ENCODE results near the gene DAZAP1. TPM values are rescaled to one million over a fixed set of nuclear protein-coding genes. Genes with fewer than 3 reads are reported as not detected.
A peak's percentile ranks its signal among the peaks of the same experiment; 100 is the strongest.

DAZAP1 gene
- total RNA-seq, 1 experiment from 2014 or later, result 177 TPM

GRCh38 chr19:1440418-1440801 lies 33.0 kb downstream of the DAZAP1 start:
- Histone ChIP-seq H2AFZ (ENCODE audit: low read length) (no peak overlapping the region), H3K4me2 (ENCODE audit: low read length) (peak overlapping the region; percentile 95), H3K27me3 (ENCODE audit: low read length) (no peaks in the 10 kb centered on the region), H3K9ac (ENCODE audit: low read length) (no peak overlapping the region), H3K4me1 (ENCODE audit: insufficient read depth, low read length) (peaks cover 19% of the 10 kb centered on the region), H3K9me2 (replicated peaks; ENCODE audit: low read length) (no peaks in the 10 kb centered on the region), H3K36me3 (ENCODE audit: low read depth, low read length) (peaks cover 30% of the 10 kb centered on the region), H3K27ac (ENCODE audit: low read length) (no peak overlapping the region), H3K4me3 (ENCODE audit: low read length) (peak overlapping the region; percentile 78), H3K79me2 (ENCODE audit: low read length) (peaks cover 37% of the 10 kb centered on the region), H4K20me1 (ENCODE audit: low read length) (peaks cover 31% of the 10 kb centered on the region), H3K9me3 (ENCODE audit: low read length) (no peaks in the 10 kb centered on the region), H3F3A (ENCODE audit: low read length, unreplicated experiment) (peaks cover 6% of the 10 kb centered on the region)
- ChIA-PET POLR2A (ENCODE audit: unreplicated experiment) (interaction anchor here (0.6 kb wide), 1 partner anchor 23 kb away, joined by 6 read pairs; no protein-coding TSS in a partner anchor), CTCF (no interaction called here)
- no peak for TF ChIP-seq EZH2phosphoT487 (IDR thresholded peaks at IDR 0.05; ENCODE audit: borderline replicate concordance, low read length)
- no peak for TF ChIP-seq EZH2 (IDR thresholded peaks at IDR 0.05; ENCODE audit: low read length, unreplicated experiment)
- TF ChIP-seq, protein P1, sequence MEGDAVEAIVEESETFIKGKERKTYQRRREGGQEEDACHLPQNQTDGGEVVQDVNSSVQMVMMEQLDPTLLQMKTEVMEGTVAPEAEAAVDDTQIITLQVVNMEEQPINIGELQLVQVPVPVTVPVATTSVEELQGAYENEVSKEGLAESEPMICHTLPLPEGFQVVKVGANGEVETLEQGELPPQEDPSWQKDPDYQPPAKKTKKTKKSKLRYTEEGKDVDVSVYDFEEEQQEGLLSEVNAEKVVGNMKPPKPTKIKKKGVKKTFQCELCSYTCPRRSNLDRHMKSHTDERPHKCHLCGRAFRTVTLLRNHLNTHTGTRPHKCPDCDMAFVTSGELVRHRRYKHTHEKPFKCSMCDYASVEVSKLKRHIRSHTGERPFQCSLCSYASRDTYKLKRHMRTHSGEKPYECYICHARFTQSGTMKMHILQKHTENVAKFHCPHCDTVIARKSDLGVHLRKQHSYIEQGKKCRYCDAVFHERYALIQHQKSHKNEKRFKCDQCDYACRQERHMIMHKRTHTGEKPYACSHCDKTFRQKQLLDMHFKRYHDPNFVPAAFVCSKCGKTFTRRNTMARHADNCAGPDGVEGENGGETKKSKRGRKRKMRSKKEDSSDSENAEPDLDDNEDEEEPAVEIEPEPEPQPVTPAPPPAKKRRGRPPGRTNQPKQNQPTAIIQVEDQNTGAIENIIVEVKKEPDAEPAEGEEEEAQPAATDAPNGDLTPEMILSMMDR (conservative IDR thresholded peaks at IDR 0.05; ENCODE audit: low read depth, low read length), result no peak
- intact Hi-C loops (cut with micrococcal nuclease), result no loop called here
- BruUV-seq (replicated peaks), result no TSS peak
- ATAC-seq, result no peak
- DNase-seq, result no peak

DNA sequence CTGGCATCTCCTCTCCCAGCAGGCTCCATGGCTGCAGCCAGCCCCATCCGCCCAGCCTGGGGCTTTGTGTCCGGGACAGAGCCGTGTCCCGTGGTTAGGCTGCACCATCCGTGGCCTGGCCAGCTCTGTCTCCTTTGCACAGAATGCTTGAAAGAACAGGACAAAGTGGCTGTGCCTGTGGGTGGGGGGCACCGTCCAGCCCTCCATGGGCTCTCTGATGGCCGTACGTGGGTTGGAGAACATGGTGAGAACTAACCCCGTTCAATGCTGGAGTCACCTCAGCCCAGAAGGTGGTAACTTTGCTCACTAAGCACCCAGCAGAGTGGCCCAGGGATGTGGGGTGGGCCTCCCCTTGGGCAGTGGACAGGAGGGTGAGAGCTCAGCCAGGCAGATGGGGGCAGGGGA lies 33.6 kb downstream of the DAZAP1 start:
- Histone ChIP-seq H3K9ac (ENCODE audit: low read length) (no peak overlapping the region), H3K4me2 (ENCODE audit: low read length) (peak overlapping the region; percentile 95; the same call in 1 of the 2 replicates)
- POLR2A ChIA-PET (ENCODE audit: unreplicated experiment), result no interaction called here

More for the DNA sequence above, 33.6 kb downstream of the DAZAP1 start:
- BruUV-seq (replicated peaks), result no TSS peak
- no peaks in the 10 kb centered on the region for H3K27me3 ChIP-seq (ENCODE audit: low read length)
- no peak overlapping the region for H2AFZ ChIP-seq (ENCODE audit: low read length)
- CTCF ChIA-PET, result no interaction called here
- H4K20me1 ChIP-seq (ENCODE audit: low read length), result peaks cover 31% of the 10 kb centered on the region
- H3F3A ChIP-seq (ENCODE audit: low read length, unreplicated experiment), result peaks cover 6% of the 10 kb centered on the region
- intact Hi-C loops (cut with micrococcal nuclease), result no loop called here
- TF ChIP-seq EZH2phosphoT487 (IDR thresholded peaks at IDR 0.05; ENCODE audit: borderline replicate concordance, low read length) (no peak), EZH2 (IDR thresholded peaks at IDR 0.05; ENCODE audit: low read length, unreplicated experiment) (no peak)
- TF ChIP-seq, protein P1 (conservative IDR thresholded peaks at IDR 0.05; ENCODE audit: low read depth, low read length), result no peak
- H3K9me3 ChIP-seq (ENCODE audit: low read length), result no peaks in the 10 kb centered on the region
- H3K36me3 ChIP-seq (ENCODE audit: low read depth, low read length), result peaks cover 30% of the 10 kb centered on the region
- peaks cover 37% of the 10 kb centered on the region for H3K79me2 ChIP-seq (ENCODE audit: low read length)
- H3K4me1 ChIP-seq (ENCODE audit: insufficient read depth, low read length), result peaks cover 19% of the 10 kb centered on the region
- no peak overlapping the region for H3K27ac ChIP-seq (ENCODE audit: low read length)
- DNase-seq (no peak), ATAC-seq (no peak)
- peak overlapping the region; percentile 78; the same call in 1 of the 2 replicates for H3K4me3 ChIP-seq (ENCODE audit: low read length)
- no peaks in the 10 kb centered on the region for H3K9me2 ChIP-seq (replicated peaks; ENCODE audit: low read length)
